ENCODE data around the gene TMEM229A. TPM values are rescaled to one million over a fixed set of nuclear protein-coding genes. Genes with fewer than 3 reads are reported as not detected.

The TMEM229A gene
- total and polyA plus RNA-seq, 10 donors: 0.06 to 0.33 (median 0.17) TPM; not detected in 7

- WGBS, 5 donors: 36 to 57% (median 48%) methylated on average over 1 of the region's 1 CpG
- TF ChIP-seq POLR2A (IDR thresholded peaks at IDR 0.05) (no peak), CTCF (IDR thresholded peaks at IDR 0.05 in 8 of 11, conservative IDR thresholded peaks at IDR 0.05 in 3 of 11) (no peak), POLR2AphosphoS5 (IDR thresholded peaks at IDR 0.05) (no peak)
- intact Hi-C loops (cut with DNase I; ENCODE audit: low total_unique reads): no loop called here
- Histone ChIP-seq H3K27me3 (replicated peaks in 1 of 7) (no peaks in the 10 kb centered on the region), H3K36me3 (no peaks in the 10 kb centered on the region), H3K4me3 (no peak overlapping the region), H3K9me3 (peaks cover 0 to 7% (median 0%) of the 10 kb centered on the region in 8 donors), H3K27ac (no peak overlapping the region), H3K4me1 (no peaks in the 10 kb centered on the region)
- no peak for DNase-seq
Measured at GRCh38 chr7:124074007-124074406, 41.1 kb upstream of the TMEM229A start.

GRCh38 chr7:124073310-124073645 lies 40.4 kb upstream of the TMEM229A start:
- H3K27ac ChIP-seq: no peak overlapping the region
- WGBS, 5 donors: 76 to 85% (median 85%) methylated on average over 4 of the region's 4 CpGs
- H3K4me3 ChIP-seq: no peak overlapping the region
- H3K36me3 ChIP-seq: no peaks in the 10 kb centered on the region
- H3K27me3 ChIP-seq (replicated peaks in 1 of 7): no peaks in the 10 kb centered on the region
- intact Hi-C loops (cut with DNase I; ENCODE audit: low total_unique reads): no loop called here
- TF ChIP-seq CTCF (IDR thresholded peaks at IDR 0.05 in 8 of 11, conservative IDR thresholded peaks at IDR 0.05 in 3 of 11) (no peak), POLR2AphosphoS5 (IDR thresholded peaks at IDR 0.05) (no peak), POLR2A (IDR thresholded peaks at IDR 0.05) (no peak)
- no peak for DNase-seq
- peaks cover 0 to 7% (median 0%) of the 10 kb centered on the region in 8 donors for H3K9me3 ChIP-seq
- no peaks in the 10 kb centered on the region for H3K4me1 ChIP-seq

GRCh38 chr7:124072603-124073309 lies 39.9 kb upstream of the TMEM229A start:
- no peak for DNase-seq
- intact Hi-C loops (cut with DNase I; ENCODE audit: low total_unique reads): no loop called here
- 66 to 80% (median 67%) methylated on average over 4 of the region's 4 CpGs for WGBS, 5 donors
- H3K4me1 ChIP-seq: no peaks in the 10 kb centered on the region
- TF ChIP-seq POLR2AphosphoS5 (IDR thresholded peaks at IDR 0.05): no peak
- no peak for TF ChIP-seq CTCF (IDR thresholded peaks at IDR 0.05 in 8 of 11, conservative IDR thresholded peaks at IDR 0.05 in 3 of 11)
- H3K27ac ChIP-seq: no peak overlapping the region
- no peak overlapping the region for H3K4me3 ChIP-seq
- no peaks in the 10 kb centered on the region for H3K36me3 ChIP-seq
- peaks cover 0 to 5% (median 0%) of the 10 kb centered on the region in 8 donors for H3K9me3 ChIP-seq
- H3K27me3 ChIP-seq (replicated peaks in 1 of 7): no peaks in the 10 kb centered on the region

GRCh38 chr7:124071843-124072242 lies 39.0 kb upstream of the TMEM229A start:
- H3K9me3 ChIP-seq: no peaks in the 10 kb centered on the region
- intact Hi-C loops (cut with DNase I; ENCODE audit: low total_unique reads): no loop called here
- H3K4me3 ChIP-seq: no peak overlapping the region
- DNase-seq: no peak
- TF ChIP-seq POLR2A (IDR thresholded peaks at IDR 0.05) (no peak), POLR2AphosphoS5 (IDR thresholded peaks at IDR 0.05) (no peak), CTCF (IDR thresholded peaks at IDR 0.05 in 8 of 11, conservative IDR thresholded peaks at IDR 0.05 in 3 of 11) (no peak)
- no peaks in the 10 kb centered on the region for H3K27me3 ChIP-seq (replicated peaks in 1 of 7)
- no peak overlapping the region for H3K27ac ChIP-seq
- WGBS, 5 donors: 64 to 73% (median 66%) methylated on average over 1 of the region's 1 CpG
- H3K36me3 ChIP-seq: no peaks in the 10 kb centered on the region
- no peaks in the 10 kb centered on the region for H3K4me1 ChIP-seq

Measured in spleen (tissue), 11 donors.